ENCODE results near the gene ARHGAP10.
A peak's percentile ranks its signal among the peaks of the same experiment; 100 is the strongest.

ARHGAP10 gene

GRCh38 chr4:147866532-147867271 lies 134.8 kb downstream of the ARHGAP10 start:
- TF ChIP-seq EZH2 (IDR thresholded peaks at IDR 0.05; ENCODE audit: borderline replicate concordance, low read depth, low read length, severe bottlenecking) (no peak), CTCF (IDR thresholded peaks at IDR 0.05; ENCODE audit: borderline replicate concordance, extremely low read depth, low read length, poor library complexity, severe bottlenecking) (peak; percentile 99)
- Histone ChIP-seq H3K27me3 (ENCODE audit: insufficient read depth, low read length, poor library complexity) (no peaks in the 10 kb centered on the region), H3K79me2 (ENCODE audit: insufficient read depth, low read length) (no peaks in the 10 kb centered on the region), H3K27ac (ENCODE audit: low read length) (no peak overlapping the region), H3K4me2 (ENCODE audit: insufficient read depth, low read length) (no peak overlapping the region), H3K4me3 (ENCODE audit: low read depth in 1 of 2, low read length in 2 of 2) (no peak overlapping the region), H3K4me1 (ENCODE audit: insufficient read depth, low read length) (no peaks in the 10 kb centered on the region), H4K20me1 (ENCODE audit: insufficient read depth, low read length) (no peaks in the 10 kb centered on the region), H3K36me3 (ENCODE audit: insufficient read depth, low read length) (no peaks in the 10 kb centered on the region), H3K9ac (ENCODE audit: low read depth, low read length) (no peak overlapping the region), H3K9me3 (ENCODE audit: insufficient read depth, low read length, severe bottlenecking) (no peaks in the 10 kb centered on the region), H2AFZ (ENCODE audit: low read depth, low read length) (no peak overlapping the region)
- DNase-seq = peak; percentile 86
- ATAC-seq (ENCODE audit: insufficient read depth, low read depth) = peak; percentile 99

GRCh38 chr4:147874109-147874508 lies 142.2 kb downstream of the ARHGAP10 start:
- no peak for ATAC-seq (ENCODE audit: insufficient read depth, low read depth)
- no peaks in the 10 kb centered on the region for H3K79me2 ChIP-seq (ENCODE audit: insufficient read depth, low read length)
- H3K27ac ChIP-seq (ENCODE audit: low read length) = no peak overlapping the region
- H3K4me2 ChIP-seq (ENCODE audit: insufficient read depth, low read length) = no peak overlapping the region
- H3K4me3 ChIP-seq (ENCODE audit: low read depth in 1 of 2, low read length in 2 of 2) = no peak overlapping the region
- no peak overlapping the region for H2AFZ ChIP-seq (ENCODE audit: low read depth, low read length)
- H4K20me1 ChIP-seq (ENCODE audit: insufficient read depth, low read length) = no peaks in the 10 kb centered on the region
- TF ChIP-seq CTCF (IDR thresholded peaks at IDR 0.05; ENCODE audit: borderline replicate concordance, extremely low read depth, low read length, poor library complexity, severe bottlenecking) (no peak), EZH2 (IDR thresholded peaks at IDR 0.05; ENCODE audit: borderline replicate concordance, low read depth, low read length, severe bottlenecking) (no peak)
- H3K9me3 ChIP-seq (ENCODE audit: insufficient read depth, low read length, severe bottlenecking) = no peaks in the 10 kb centered on the region
- H3K27me3 ChIP-seq (ENCODE audit: insufficient read depth, low read length, poor library complexity) = no peaks in the 10 kb centered on the region
- no peak overlapping the region for H3K9ac ChIP-seq (ENCODE audit: low read depth, low read length)
- no peak for DNase-seq
- H3K4me1 ChIP-seq (ENCODE audit: insufficient read depth, low read length) = no peaks in the 10 kb centered on the region
- no peaks in the 10 kb centered on the region for H3K36me3 ChIP-seq (ENCODE audit: insufficient read depth, low read length)

GRCh38 chr4:147877308-147877771 lies 145.5 kb downstream of the ARHGAP10 start:
- H3K9ac ChIP-seq (ENCODE audit: low read depth, low read length) = no peak overlapping the region
- H3K9me3 ChIP-seq (ENCODE audit: insufficient read depth, low read length, severe bottlenecking) = no peaks in the 10 kb centered on the region
- H3K4me2 ChIP-seq (ENCODE audit: insufficient read depth, low read length) = no peak overlapping the region
- no peak for DNase-seq
- no peaks in the 10 kb centered on the region for H3K4me1 ChIP-seq (ENCODE audit: insufficient read depth, low read length)
- no peaks in the 10 kb centered on the region for H3K27me3 ChIP-seq (ENCODE audit: insufficient read depth, low read length, poor library complexity)
- no peak overlapping the region for H3K4me3 ChIP-seq (ENCODE audit: low read depth in 1 of 2, low read length in 2 of 2)
- no peaks in the 10 kb centered on the region for H3K79me2 ChIP-seq (ENCODE audit: insufficient read depth, low read length)
- H3K36me3 ChIP-seq (ENCODE audit: insufficient read depth, low read length) = no peaks in the 10 kb centered on the region
- H4K20me1 ChIP-seq (ENCODE audit: insufficient read depth, low read length) = no peaks in the 10 kb centered on the region
- no peak for ATAC-seq (ENCODE audit: insufficient read depth, low read depth)
- H3K27ac ChIP-seq (ENCODE audit: low read length) = no peak overlapping the region
- no peak overlapping the region for H2AFZ ChIP-seq (ENCODE audit: low read depth, low read length)
- TF ChIP-seq EZH2 (IDR thresholded peaks at IDR 0.05; ENCODE audit: borderline replicate concordance, low read depth, low read length, severe bottlenecking) (no peak), CTCF (IDR thresholded peaks at IDR 0.05; ENCODE audit: borderline replicate concordance, extremely low read depth, low read length, poor library complexity, severe bottlenecking) (no peak)

Data from DND-41 (cell line).